Thymus (tissue), 11 donors: ENCODE results near the gene LYPD4. TPM values are rescaled to one million over a fixed set of nuclear protein-coding genes. Genes with fewer than 3 reads are reported as not detected.
"Not testable (repeated sequence)": the region's sequence is repeated elsewhere in the genome, so short reads cannot be mapped to it uniquely, and the experiment has no call there.

Source experiments
- DNase-seq, 9 donors: peaks; one replicate each; pipeline ENCODE4 v3.0.0-alpha.2; 2013; ENCODE audit warnings: low spot score in 9 of 9, low read depth in 6 of 9, missing footprints in 1 of 9
- H3K27ac ChIP-seq, 2 donors: one replicate each; pipeline ENCODE4 v1.5.1; 2013; ENCODE audit warnings: control low read depth in 1 of 2, low read depth in 1 of 2, low read length in 1 of 2, mild to moderate bottlenecking in 1 of 2, moderate library complexity in 1 of 2
- H3K27me3 ChIP-seq, 2 donors: one replicate each; pipeline ENCODE4 v1.5.1; 2013; ENCODE audit warnings: low read length in 1 of 2; ENCODE audit not compliant: control insufficient read depth in 2 of 2, insufficient read depth in 1 of 2
- H3K36me3 ChIP-seq, 2 donors: one replicate each; pipeline ENCODE4 v1.5.1; 2013; ENCODE audit warnings: low read length in 1 of 2, mild to moderate bottlenecking in 1 of 2, moderate library complexity in 1 of 2; ENCODE audit not compliant: control insufficient read depth in 2 of 2, insufficient read depth in 2 of 2
- H3K4me1 ChIP-seq, 2 donors: one replicate each; pipeline ENCODE4 v1.5.1; 2013; ENCODE audit warnings: low read length in 2 of 2; ENCODE audit not compliant: control insufficient read depth in 2 of 2, insufficient read depth in 2 of 2
- H3K4me3 ChIP-seq, 2 donors: one replicate each; pipeline ENCODE4 v1.5.1; 2013; ENCODE audit warnings: low read length in 2 of 2, control low read depth in 1 of 2, mild to moderate bottlenecking in 1 of 2
- H3K9me3 ChIP-seq, 2 donors: one replicate each; pipeline ENCODE4 v1.5.1; 2013; ENCODE audit warnings: low read length in 1 of 2, mild to moderate bottlenecking in 1 of 2; ENCODE audit not compliant: control insufficient read depth in 2 of 2, insufficient read depth in 1 of 2
- WGBS: extraction: QIAGEN DNeasy Blood & Tissue Kit; methylation state at CpG from one replicate; pipeline ENCODE4 v1.1.7; 2013; 5-methylcytosine and 5-hydroxymethylcytosine counted together
- polyA plus RNA-seq: library from polyadenylated mRNA; stranded (reverse); fragments of 200-250 nt; gene quantifications from one replicate; pipeline ENCODE4 v1.2.3, GENCODE V29; 2013
- total RNA-seq: library from RNA; stranded (reverse); fragments of 120-200 nt; gene quantifications from one replicate; pipeline ENCODE4 v1.2.4, GENCODE V29; 2013
- donor health status: healthy.

The LYPD4 gene
- total and polyA plus RNA-seq, 2 donors: 0.09 TPM; not detected in 1

- not testable (repeated sequence) for H3K27ac ChIP-seq, H3K4me1 ChIP-seq, DNase-seq, H3K9me3 ChIP-seq, H3K36me3 ChIP-seq, H3K4me3 ChIP-seq
- H3K27me3 ChIP-seq: peaks cover 7 to 23% of the 10 kb centered on the region in 2 donors
- WGBS: 94% methylated on average over 3 of the region's 5 CpGs
These were observed 55.4 kb downstream of the LYPD4 start for GRCh38 chr19:41789053-41789452.

GRCh38 chr19:41788518-41788917 is 56.0 kb downstream of the LYPD4 start:
- not testable (repeated sequence) for H3K36me3 ChIP-seq, H3K27ac ChIP-seq, H3K4me3 ChIP-seq, H3K4me1 ChIP-seq, DNase-seq, H3K9me3 ChIP-seq
- peaks cover 7 to 23% of the 10 kb centered on the region in 2 donors for H3K27me3 ChIP-seq
- WGBS: no CpG with 5 or more reads among the region's 1 CpG

Other genes starting within 250 kb of the LYPD4 start
- gene CEACAM4, start 217.6 kb downstream of the LYPD4 start, total RNA-seq: 0.52 TPM
- 1.9 TPM for gene CEACAM4, start 217.6 kb downstream of the LYPD4 start, polyA plus RNA-seq
- gene CEACAM7, start 156.4 kb downstream of the LYPD4 start, total RNA-seq: 0.19 TPM
- 1.8 TPM for gene CEACAM7, start 156.4 kb downstream of the LYPD4 start, polyA plus RNA-seq
- 0.09 TPM for gene CEACAM5, start 136.1 kb downstream of the LYPD4 start, total RNA-seq
- 1.9 TPM for gene CEACAM5, start 136.1 kb downstream of the LYPD4 start, polyA plus RNA-seq
- gene CEACAM6, start 89.2 kb downstream of the LYPD4 start, total RNA-seq: 1.4 TPM
- 6.5 TPM for gene CEACAM6, start 89.2 kb downstream of the LYPD4 start, polyA plus RNA-seq
- 0.99 TPM for gene CEACAM3, start 48.1 kb downstream of the LYPD4 start, total RNA-seq
- 1.5 TPM for gene CEACAM3, start 48.1 kb downstream of the LYPD4 start, polyA plus RNA-seq
- gene DMRTC2, start 359 bp upstream of the LYPD4 start, total RNA-seq: not detected
- 0.07 TPM for gene DMRTC2, start 359 bp upstream of the LYPD4 start, polyA plus RNA-seq
- 3,743 TPM for gene RPS19, start 15.6 kb upstream of the LYPD4 start, total RNA-seq
- 3,799 TPM for gene RPS19, start 15.6 kb upstream of the LYPD4 start, polyA plus RNA-seq
- 31.4 TPM for gene CD79A, start 32.6 kb upstream of the LYPD4 start, total RNA-seq
- 74.4 TPM for gene CD79A, start 32.6 kb upstream of the LYPD4 start, polyA plus RNA-seq
- 94.3 TPM for gene ARHGEF1, start 38.5 kb upstream of the LYPD4 start, total RNA-seq
- 630 TPM for gene ARHGEF1, start 38.5 kb upstream of the LYPD4 start, polyA plus RNA-seq
- gene ERFL, start 83.8 kb upstream of the LYPD4 start, total RNA-seq: 0.09 TPM
- gene ERFL, start 83.8 kb upstream of the LYPD4 start, polyA plus RNA-seq: 3.5 TPM
- gene RABAC1, start 114.6 kb upstream of the LYPD4 start, total RNA-seq: 116 TPM
- 111 TPM for gene RABAC1, start 114.6 kb upstream of the LYPD4 start, polyA plus RNA-seq
- gene ATP1A3, start 149.5 kb upstream of the LYPD4 start, total RNA-seq: 1.2 TPM
- gene ATP1A3, start 149.5 kb upstream of the LYPD4 start, polyA plus RNA-seq: 2.6 TPM
- gene GRIK5, start 225.5 kb upstream of the LYPD4 start, total RNA-seq: 0.33 TPM
- 1.7 TPM for gene GRIK5, start 225.5 kb upstream of the LYPD4 start, polyA plus RNA-seq
- gene ZNF574, start 231.5 kb upstream of the LYPD4 start, total RNA-seq: 6.0 TPM
- gene ZNF574, start 231.5 kb upstream of the LYPD4 start, polyA plus RNA-seq: 5.7 TPM